ENCODE results near the gene AXL. TPM values are rescaled to one million over a fixed set of nuclear protein-coding genes. Genes with fewer than 3 reads are reported as not detected.
"Not testable (repeated sequence)": the region's sequence is repeated elsewhere in the genome, so short reads cannot be mapped to it uniquely, and the experiment has no call there.

AXL gene
- total RNA-seq, 1 donor from 2014 or later: 5.5 TPM

GRCh38 chr19:41204338-41204737 is 14.7 kb upstream of the AXL start:
- H3K27me3 Mint-ChIP-seq (ENCODE audit: unreplicated experiment); H3K27ac Mint-ChIP-seq (ENCODE audit: unreplicated experiment); H3K9me3 Mint-ChIP-seq (ENCODE audit: unreplicated experiment); H3K4me1 Mint-ChIP-seq (ENCODE audit: unreplicated experiment); H3K36me3 Mint-ChIP-seq (ENCODE audit: low read depth, unreplicated experiment): not testable (repeated sequence)
- DNase-seq (ENCODE audit: low spot score): peak; percentile 85
- peak overlapping the region; percentile 13 for H3K4me3 Mint-ChIP-seq (ENCODE audit: unreplicated experiment)
- TF ChIP-seq CTCF (IDR thresholded peaks at IDR 0.05; ENCODE audit: unreplicated experiment): peak; percentile 67

DNA sequence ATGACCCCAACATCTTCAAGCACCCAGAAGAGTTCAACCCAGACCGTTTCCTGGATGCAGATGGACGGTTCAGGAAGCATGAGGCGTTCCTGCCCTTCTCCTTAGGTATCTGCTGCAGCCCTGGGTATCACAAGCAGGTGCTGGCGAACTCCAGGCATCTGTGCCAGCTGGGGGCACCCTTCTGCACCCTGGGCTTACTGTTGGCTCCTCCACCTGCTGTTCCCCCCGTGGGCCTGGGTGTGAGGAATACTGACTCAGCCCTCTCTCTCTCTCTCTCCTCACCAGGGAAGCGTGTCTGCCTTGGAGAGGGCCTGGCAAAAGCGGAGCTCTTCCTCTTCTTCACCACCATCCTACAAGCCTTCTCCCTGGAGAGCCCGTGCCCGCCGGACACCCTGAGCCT is 13.0 kb upstream of the AXL start:
- no peaks in the 10 kb centered on the region for H3K9me3 Mint-ChIP-seq (ENCODE audit: unreplicated experiment)
- H3K4me3 Mint-ChIP-seq (ENCODE audit: unreplicated experiment): no peak overlapping the region
- no peak for DNase-seq (ENCODE audit: low spot score)
- TF ChIP-seq CTCF (IDR thresholded peaks at IDR 0.05; ENCODE audit: unreplicated experiment): no peak
- H3K36me3 Mint-ChIP-seq (ENCODE audit: low read depth, unreplicated experiment): peaks cover 10% of the 10 kb centered on the region
- no peak overlapping the region for H3K27ac Mint-ChIP-seq (ENCODE audit: unreplicated experiment)
- H3K27me3 Mint-ChIP-seq (ENCODE audit: unreplicated experiment): peaks cover 3% of the 10 kb centered on the region
- no peaks in the 10 kb centered on the region for H3K4me1 Mint-ChIP-seq (ENCODE audit: unreplicated experiment)

DNA sequence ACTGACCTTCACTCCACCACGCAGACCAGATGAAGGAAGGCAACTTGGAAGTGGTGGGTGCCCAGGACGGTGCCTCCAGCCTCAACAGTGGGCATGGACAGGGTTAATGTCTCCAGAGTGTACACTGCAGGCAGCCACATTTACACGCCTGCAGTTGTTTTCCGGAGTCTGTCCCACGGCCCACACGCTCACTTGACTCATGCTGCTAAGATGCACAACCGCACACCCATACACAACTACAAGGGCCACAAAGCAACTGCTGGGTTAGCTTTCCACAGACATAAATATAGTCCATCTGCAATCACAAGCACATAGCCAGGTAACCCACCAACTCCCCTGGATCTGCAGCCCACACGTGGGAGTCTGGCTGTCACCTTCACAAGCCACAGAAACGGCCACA is 12.6 kb upstream of the AXL start:
- Mint-ChIP-seq H3K36me3 (ENCODE audit: low read depth, unreplicated experiment) (peaks cover 10% of the 10 kb centered on the region), H3K4me1 (ENCODE audit: unreplicated experiment) (no peaks in the 10 kb centered on the region), H3K4me3 (ENCODE audit: unreplicated experiment) (no peak overlapping the region), H3K27ac (ENCODE audit: unreplicated experiment) (no peak overlapping the region), H3K9me3 (ENCODE audit: unreplicated experiment) (no peaks in the 10 kb centered on the region), H3K27me3 (ENCODE audit: unreplicated experiment) (peaks cover 3% of the 10 kb centered on the region)
- no peak for TF ChIP-seq CTCF (IDR thresholded peaks at IDR 0.05; ENCODE audit: unreplicated experiment)
- DNase-seq (ENCODE audit: low spot score): no peak

- Mint-ChIP-seq H3K4me1 (ENCODE audit: unreplicated experiment) (no peaks in the 10 kb centered on the region), H3K9me3 (ENCODE audit: unreplicated experiment) (no peaks in the 10 kb centered on the region), H3K36me3 (ENCODE audit: low read depth, unreplicated experiment) (peaks cover 10% of the 10 kb centered on the region), H3K4me3 (ENCODE audit: unreplicated experiment) (no peak overlapping the region), H3K27me3 (ENCODE audit: unreplicated experiment) (peaks cover 5% of the 10 kb centered on the region), H3K27ac (ENCODE audit: unreplicated experiment) (no peak overlapping the region)
- no peak for DNase-seq (ENCODE audit: low spot score)
- no peak for TF ChIP-seq CTCF (IDR thresholded peaks at IDR 0.05; ENCODE audit: unreplicated experiment)
Observed at GRCh38 chr19:41206926-41207750, 11.9 kb upstream of the AXL start.

DNA sequence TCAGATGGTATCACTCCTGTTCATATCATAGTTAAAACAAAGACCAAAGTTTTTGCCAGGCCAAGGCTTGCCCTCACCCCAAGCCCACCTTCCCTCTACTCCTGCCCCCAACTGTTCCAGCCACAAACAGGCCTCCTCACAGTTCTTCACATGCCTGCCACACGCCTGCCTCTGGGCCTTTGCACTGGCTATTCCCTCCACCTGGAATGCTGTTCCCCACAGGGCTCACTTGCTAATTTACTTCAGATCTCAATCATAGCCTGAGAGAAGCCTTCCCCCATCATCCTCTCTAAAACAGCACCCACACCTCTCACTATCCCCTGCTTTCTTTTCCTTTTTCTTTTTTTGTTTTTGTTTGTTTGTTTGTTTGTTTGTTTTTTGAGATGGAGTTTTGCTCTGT is 4.9 kb upstream of the AXL start:
- H3K4me3 Mint-ChIP-seq (ENCODE audit: unreplicated experiment): no peak overlapping the region
- peaks cover 4% of the 10 kb centered on the region for H3K36me3 Mint-ChIP-seq (ENCODE audit: low read depth, unreplicated experiment)
- TF ChIP-seq CTCF (IDR thresholded peaks at IDR 0.05; ENCODE audit: unreplicated experiment): no peak
- no peaks in the 10 kb centered on the region for H3K9me3 Mint-ChIP-seq (ENCODE audit: unreplicated experiment)
- peaks cover 14% of the 10 kb centered on the region for H3K27me3 Mint-ChIP-seq (ENCODE audit: unreplicated experiment)
- H3K27ac Mint-ChIP-seq (ENCODE audit: unreplicated experiment): no peak overlapping the region
- DNase-seq (ENCODE audit: low spot score): no peak
- peaks cover 4% of the 10 kb centered on the region for H3K4me1 Mint-ChIP-seq (ENCODE audit: unreplicated experiment)
